Spleen (tissue), 11 donors: Measurements from ENCODE around the gene TYW1. TPM values are rescaled to one million over a fixed set of nuclear protein-coding genes. Genes with fewer than 3 reads are reported as not detected.
"Not testable (repeated sequence)": the region's sequence is repeated elsewhere in the genome, so short reads cannot be mapped to it uniquely, and the experiment has no call there.

Experiments used
- DNase-seq: peaks from one replicate; pipeline ENCODE4 v3.0.0-alpha.2; 2020
- H3K27ac ChIP-seq, 8 donors: fragments of 200-600 bp; sonication (generic) in 7 of 8; 1 replicate in 4 of 8; 2 replicates in 4 of 8; pipeline versions ENCODE4 v1.5.0 to v1.8.0; 2016 to 2021; ENCODE audit warnings: inconsistent platforms in 4 of 8, mild to moderate bottlenecking in 4 of 8, moderate library complexity in 1 of 8
- H3K27me3 ChIP-seq, 7 donors: fragments of 200-600 bp; sonication (generic) in 6 of 7; replicated peaks in 1 of 7; 1 replicate in 4 of 7; 2 replicates in 3 of 7; pipeline versions ENCODE4 v1.5.0 to v1.8.0; 2016 to 2021; ENCODE audit warnings: inconsistent platforms in 3 of 7, mild to moderate bottlenecking in 1 of 7
- H3K36me3 ChIP-seq, 6 donors: fragments of 200-600 bp; sonication (generic) in 5 of 6; 1 replicate in 4 of 6; 2 replicates in 2 of 6; pipeline versions ENCODE4 v1.5.0 to v1.8.0; 2016 to 2021; ENCODE audit warnings: inconsistent platforms in 2 of 6
- H3K4me1 ChIP-seq, 6 donors: fragments of 200-600 bp; sonication (generic) in 5 of 6; 1 replicate in 3 of 6; 2 replicates in 3 of 6; pipeline versions ENCODE4 v1.5.0 to v1.8.0; 2016 to 2021; ENCODE audit warnings: inconsistent platforms in 3 of 6
- H3K4me3 ChIP-seq, 8 donors: fragments of 200-600 bp; sonication (generic) in 7 of 8; 1 replicate in 4 of 8; 2 replicates in 4 of 8; pipeline versions ENCODE4 v1.5.0 to v1.8.0; 2016 to 2021; ENCODE audit warnings: inconsistent platforms in 4 of 8, mild to moderate bottlenecking in 4 of 8, moderate library complexity in 2 of 8
- H3K9me3 ChIP-seq, 8 donors: fragments of 200-600 bp; sonication (generic) in 7 of 8; 1 replicate in 4 of 8; 2 replicates in 4 of 8; pipeline versions ENCODE4 v1.5.0 to v1.8.0; 2016 to 2021; ENCODE audit warnings: inconsistent platforms in 4 of 8
- POLR2A ChIP-seq, 3 donors: fragments of 450-650 bp; IDR thresholded peaks; one replicate each; pipeline ENCODE4 v1.5.1; 2017; ENCODE audit warnings: antibody characterized with exemption in 3 of 3, mild to moderate bottlenecking in 1 of 3
- POLR2AphosphoS5 ChIP-seq, 3 donors: sonication (generic); formaldehyde crosslinking; IDR thresholded peaks; one replicate each; pipeline ENCODE4 v1.5.1; 2017; ENCODE audit warnings: antibody characterized with exemption in 3 of 3
- WGBS, 5 donors: extraction: QIAGEN DNeasy Blood & Tissue Kit in 3 of 5; methylation state at CpG; one replicate each; pipeline versions ENCODE4 v1.1.5 to v1.1.7; 2013 to 2018; 5-methylcytosine and 5-hydroxymethylcytosine counted together
- intact Hi-C: fragments of 100-400 bp; cut with DNase I; formaldehyde crosslinking; loops from one replicate; pipeline ENCODE4 v1.15.0; 2023; ENCODE audit warnings: low total_unique reads
- polyA plus RNA-seq, 3 donors: library from polyadenylated mRNA; stranded (reverse); fragments of 200-250 nt; gene quantifications; one replicate each; pipeline ENCODE4 v1.2.1, GENCODE V29; 2013
- total RNA-seq, 7 donors: library from RNA; depleted of rRNA in 3 of 7; stranded (reverse); fragments of >200 nt in 3 of 7; fragmentation: NEBNext Ultra II Directional in 4 of 7; extraction: Animal tissue kit (Norgen Biotek cat#: 25700) in 4 of 7; gene quantifications; one replicate each; pipeline versions ENCODE4 v1.1.0 to v1.2.1, GENCODE V29; 2016 to 2021
- TF ChIP-seq, protein P1 (sequence below), 11 experiments: fragments of 200-600 bp in 7 of 11; fragments of 450-650 bp in 4 of 11; sonication (generic) in 4 of 11; IDR thresholded peaks in 8 of 11; conservative IDR thresholded peaks in 3 of 11; 1 replicate in 7 of 11; 2 replicates in 4 of 11; pipeline versions ENCODE4 v1.4.0 to v1.8.0; 2016 to 2021; ENCODE audit warnings: antibody characterized with exemption in 11 of 11, inconsistent platforms in 4 of 11, mild to moderate bottlenecking in 1 of 11
- donor health status: healthy with polysubstance abuse.
- donor health status: DM: no; HTN: no; CAD: no; lungs with moderate emphysema.
- donor health status: DM: no; HTN: no; CAD: no.
- donor health status: Bipolar disorder and iron deficiency.
- donor health status: healthy.
- donor health status: DM: no; HTN: no; CAD: no.
- donor health status: DM: yes; HTN: yes; CAD: no.

The TYW1 gene
- total and polyA plus RNA-seq, 10 donors = 4.9 to 83.6 (median 20.8) TPM

DNA sequence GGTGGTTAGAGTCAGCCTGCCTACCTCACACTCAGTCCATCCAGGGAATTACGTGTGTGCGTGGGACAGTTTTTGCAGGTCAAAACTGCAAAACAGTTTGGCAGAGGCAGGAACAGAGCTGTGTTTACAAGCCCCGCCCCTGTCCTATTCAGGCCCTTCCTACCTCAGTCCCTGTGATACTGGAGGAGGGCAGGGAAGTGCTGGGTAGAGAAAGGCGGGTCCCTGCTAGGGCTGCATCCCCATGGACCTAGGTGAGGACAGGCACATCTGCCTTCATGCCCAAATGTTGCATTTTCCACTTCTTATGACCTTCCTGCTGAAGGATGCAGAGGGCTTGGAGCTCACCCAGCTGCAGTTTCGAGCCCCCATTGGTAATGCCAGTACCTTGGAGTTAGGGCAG is 26.3 kb upstream of the TYW1 start:
- H3K27me3 ChIP-seq = no peaks in the 10 kb centered on the region
- H3K4me3 ChIP-seq = no peak overlapping the region
- H3K4me1 ChIP-seq = no peaks in the 10 kb centered on the region
- no peak for TF ChIP-seq POLR2A (IDR thresholded peaks at IDR 0.05)
- no peak for TF ChIP-seq POLR2AphosphoS5 (IDR thresholded peaks at IDR 0.05)
- TF ChIP-seq, protein P1, sequence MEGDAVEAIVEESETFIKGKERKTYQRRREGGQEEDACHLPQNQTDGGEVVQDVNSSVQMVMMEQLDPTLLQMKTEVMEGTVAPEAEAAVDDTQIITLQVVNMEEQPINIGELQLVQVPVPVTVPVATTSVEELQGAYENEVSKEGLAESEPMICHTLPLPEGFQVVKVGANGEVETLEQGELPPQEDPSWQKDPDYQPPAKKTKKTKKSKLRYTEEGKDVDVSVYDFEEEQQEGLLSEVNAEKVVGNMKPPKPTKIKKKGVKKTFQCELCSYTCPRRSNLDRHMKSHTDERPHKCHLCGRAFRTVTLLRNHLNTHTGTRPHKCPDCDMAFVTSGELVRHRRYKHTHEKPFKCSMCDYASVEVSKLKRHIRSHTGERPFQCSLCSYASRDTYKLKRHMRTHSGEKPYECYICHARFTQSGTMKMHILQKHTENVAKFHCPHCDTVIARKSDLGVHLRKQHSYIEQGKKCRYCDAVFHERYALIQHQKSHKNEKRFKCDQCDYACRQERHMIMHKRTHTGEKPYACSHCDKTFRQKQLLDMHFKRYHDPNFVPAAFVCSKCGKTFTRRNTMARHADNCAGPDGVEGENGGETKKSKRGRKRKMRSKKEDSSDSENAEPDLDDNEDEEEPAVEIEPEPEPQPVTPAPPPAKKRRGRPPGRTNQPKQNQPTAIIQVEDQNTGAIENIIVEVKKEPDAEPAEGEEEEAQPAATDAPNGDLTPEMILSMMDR (IDR thresholded peaks at IDR 0.05 in 8 of 11, conservative IDR thresholded peaks at IDR 0.05 in 3 of 11) = no peak
- H3K9me3 ChIP-seq = no peaks in the 10 kb centered on the region
- peak; percentile 30 for DNase-seq
- WGBS, 5 donors = 81 to 93% (median 89%) methylated on average over 5 of the region's 5 CpGs
- H3K27ac ChIP-seq = no peak overlapping the region
- no peaks in the 10 kb centered on the region for H3K36me3 ChIP-seq
- intact Hi-C loops = no loop called here

DNA sequence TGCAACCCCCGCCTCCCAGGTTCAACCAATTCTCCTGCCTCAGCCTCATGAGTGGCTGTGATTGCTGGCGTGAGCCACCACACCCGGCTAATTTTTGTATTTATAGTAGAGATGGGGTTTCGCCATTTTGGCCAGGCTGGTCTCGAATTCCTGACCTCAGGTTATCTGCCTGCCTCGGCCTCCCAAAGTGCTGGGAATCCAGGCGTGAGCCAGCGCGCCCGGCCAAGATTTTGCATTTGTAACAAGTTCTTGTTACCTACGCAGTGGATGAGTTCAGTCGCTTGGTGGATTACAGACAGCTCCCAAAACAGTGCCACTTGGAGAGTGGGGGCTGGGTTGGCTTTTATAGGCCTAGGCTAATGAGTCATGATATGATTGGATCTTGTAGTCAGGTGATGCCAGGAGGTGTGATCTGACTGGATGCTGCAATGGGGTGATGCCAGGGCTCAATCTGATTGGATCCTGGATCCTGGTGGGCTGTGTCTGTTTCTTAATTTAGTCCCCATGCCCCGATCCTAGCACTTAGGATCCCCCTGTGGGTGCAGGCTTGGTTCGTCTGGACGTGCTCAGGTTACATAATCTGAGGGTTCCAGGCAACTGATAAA is 21.5 kb upstream of the TYW1 start:
- Histone ChIP-seq H3K9me3 (peaks cover 2 to 15% (median 13%) of the 10 kb centered on the region in 8 donors), H3K4me1 (no peaks in the 10 kb centered on the region), H3K27ac (no peak overlapping the region), H3K36me3 (no peaks in the 10 kb centered on the region), H3K4me3 (no peak overlapping the region), H3K27me3 (no peaks in the 10 kb centered on the region)
- TF ChIP-seq POLR2AphosphoS5 (IDR thresholded peaks at IDR 0.05) (no peak), POLR2A (IDR thresholded peaks at IDR 0.05) (no peak)
- TF ChIP-seq, protein P1 (IDR thresholded peaks at IDR 0.05 in 8 of 11, conservative IDR thresholded peaks at IDR 0.05 in 3 of 11) = no peak
- DNase-seq = peak; percentile 53
- intact Hi-C loops = no loop called here
- 85 to 92% (median 90%) methylated on average over 15 of the region's 15 CpGs for WGBS, 5 donors

DNA sequence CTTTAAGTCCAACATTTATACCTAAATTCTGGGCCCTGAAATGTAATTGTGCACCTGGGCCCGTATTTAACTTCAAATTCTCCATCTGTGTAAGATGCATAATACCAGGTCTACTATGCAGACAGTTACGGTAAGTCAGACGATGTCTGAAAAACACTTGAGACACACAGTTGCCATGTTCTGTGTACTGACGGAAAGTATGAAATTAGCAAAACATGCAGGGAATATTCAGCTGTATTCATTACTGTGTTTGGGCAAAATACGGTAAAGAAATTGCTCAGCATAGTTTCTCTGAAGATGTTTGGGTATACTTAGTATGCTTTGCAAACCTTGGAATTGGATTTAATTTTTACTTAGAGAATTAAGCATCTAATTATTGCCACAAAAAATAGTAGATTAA is 18.3 kb upstream of the TYW1 start:
- H3K27me3 ChIP-seq, intact Hi-C loops: not testable (repeated sequence)
- peaks cover 5 to 34% (median 29%) of the 10 kb centered on the region in 8 donors for H3K9me3 ChIP-seq

DNA sequence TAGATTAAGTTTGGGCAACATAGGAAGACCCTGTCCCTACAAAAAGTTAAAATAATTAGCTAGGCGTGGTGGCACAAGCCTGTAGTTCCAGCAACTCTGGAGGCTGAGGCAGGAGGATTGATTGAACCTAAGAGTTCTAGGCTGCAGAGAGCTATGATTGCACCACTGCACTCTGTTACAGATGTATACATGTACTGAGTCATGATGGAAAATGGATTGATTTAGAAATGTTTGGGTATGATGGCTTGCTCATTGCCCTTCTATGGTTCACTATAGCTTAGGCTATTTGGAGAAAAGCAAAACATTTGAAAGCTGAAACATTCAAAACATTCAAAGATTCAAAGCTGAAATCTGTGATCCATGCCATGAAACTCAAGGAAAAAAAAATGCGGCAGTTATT is 17.6 kb upstream of the TYW1 start:
- intact Hi-C loops, H3K4me1 ChIP-seq, H3K27me3 ChIP-seq, DNase-seq, H3K4me3 ChIP-seq, H3K27ac ChIP-seq, H3K36me3 ChIP-seq: not testable (repeated sequence)
- WGBS, 5 donors = 83 to 98% (median 94%) methylated on average over 2 of the region's 2 CpGs
- peaks cover 5 to 34% (median 29%) of the 10 kb centered on the region in 8 donors for H3K9me3 ChIP-seq

More for the DNA sequence above, 18.3 kb upstream of the TYW1 start:
- DNase-seq, H3K4me1 ChIP-seq, H3K4me3 ChIP-seq, H3K36me3 ChIP-seq, H3K27ac ChIP-seq: not testable (repeated sequence)
- WGBS, 5 donors = 87 to 100% (median 96%) methylated on average over 4 to 5 of the region's 5 CpGs

DNA sequence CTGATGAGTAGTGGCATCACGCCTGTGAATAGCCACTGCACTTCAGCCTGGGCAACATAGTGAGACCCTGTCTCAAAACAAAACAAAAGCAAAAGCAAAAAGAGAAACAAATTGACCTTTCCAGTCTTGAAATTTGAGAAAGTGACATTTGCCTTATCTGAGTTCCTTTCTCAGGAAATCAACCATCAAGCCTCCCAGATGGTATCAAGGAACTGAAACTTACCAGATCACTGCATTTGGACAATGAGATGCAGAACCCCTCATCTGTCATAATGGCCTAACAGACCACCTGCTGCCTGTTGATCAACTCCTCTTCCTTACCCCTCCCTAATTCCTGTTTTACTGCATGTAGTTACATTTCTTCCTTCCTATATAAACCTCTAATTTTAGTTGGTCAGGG is 16.3 kb upstream of the TYW1 start:
- H3K27me3 ChIP-seq, H3K27ac ChIP-seq, H3K4me1 ChIP-seq, H3K36me3 ChIP-seq, H3K4me3 ChIP-seq, DNase-seq, intact Hi-C loops: not testable (repeated sequence)
- 87 to 95% (median 93%) methylated on average over 1 of the region's 1 CpG for WGBS, 5 donors
- H3K9me3 ChIP-seq = peaks cover 5 to 34% (median 29%) of the 10 kb centered on the region in 8 donors

DNA sequence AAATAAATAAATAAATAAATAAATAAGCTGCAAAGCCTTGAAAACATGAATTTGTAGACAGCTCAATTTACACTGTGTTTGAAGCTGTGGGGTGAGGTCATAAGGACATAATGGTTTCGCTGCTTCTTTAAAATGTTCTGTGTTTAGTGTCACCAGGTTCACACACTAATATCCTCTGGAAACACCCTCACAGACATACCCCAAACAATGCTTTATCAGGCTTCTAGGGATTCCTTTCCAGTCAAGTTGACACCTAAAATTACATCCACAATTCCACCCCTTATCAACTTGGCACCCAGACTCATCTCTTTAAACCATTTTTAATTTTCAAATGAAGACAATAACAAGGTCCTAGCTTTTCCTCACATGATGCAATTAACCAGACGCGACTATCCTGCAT is 7.1 kb upstream of the TYW1 start:
- intact Hi-C loops, H3K4me3 ChIP-seq, H3K27ac ChIP-seq, DNase-seq, H3K9me3 ChIP-seq, H3K27me3 ChIP-seq: not testable (repeated sequence)
- Histone ChIP-seq H3K4me1 (peaks cover 0 to 31% (median 21%) of the 10 kb centered on the region in 6 donors), H3K36me3 (peaks cover 3 to 78% (median 67%) of the 10 kb centered on the region in 6 donors)
- WGBS, 5 donors = 83 to 100% (median 93%) methylated on average over 1 of the region's 3 CpGs

DNA sequence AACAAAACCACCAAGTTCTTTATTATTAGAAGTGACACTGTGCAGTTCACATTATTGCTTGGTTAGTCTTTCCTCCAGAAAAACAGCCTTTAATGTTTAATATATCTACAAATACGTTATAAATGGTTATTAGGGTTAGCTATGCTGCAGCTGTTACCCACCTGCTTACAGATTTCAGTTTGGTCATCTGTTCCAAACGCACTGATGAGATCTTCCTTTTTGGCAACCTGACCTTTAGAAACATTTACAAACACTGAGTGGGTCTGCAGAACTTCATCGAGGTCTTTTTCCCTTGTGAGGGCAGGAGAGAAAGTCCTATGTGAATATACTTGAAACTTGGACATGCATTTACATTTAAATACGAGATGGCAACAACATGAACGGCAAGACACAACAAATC is 2.6 kb upstream of the TYW1 start:
- Histone ChIP-seq H3K36me3 (peaks cover 0 to 55% (median 47%) of the 10 kb centered on the region in 6 donors), H3K27ac (peak overlapping the region in 6 of 8 donors; percentile 96 to 99 (median 98)), H3K4me3 (peak overlapping the region in 5 of 8 donors; percentile 76 to 96 (median 86)), H3K4me1 (peaks cover 3 to 47% (median 33%) of the 10 kb centered on the region in 6 donors)
- DNase-seq, H3K9me3 ChIP-seq, intact Hi-C loops, H3K27me3 ChIP-seq: not testable (repeated sequence)
- 54 to 68% (median 65%) methylated on average over 5 of the region's 5 CpGs for WGBS, 5 donors
